H9 (cell line): ENCODE measurements around the gene EXOC3L4. TPM values are rescaled to one million over a fixed set of nuclear protein-coding genes. Genes with fewer than 3 reads are reported as not detected.

Experiments
- DNase-seq: peaks from one replicate; pipeline ENCODE4 v3.0.0-alpha.2; 2017
- H2AFZ ChIP-seq: one replicate; pipeline ENCODE4 v1.6.1; 2013; ENCODE audit warnings: mild to moderate bottlenecking, low read length, control low read depth, moderate library complexity
- H2AK5ac ChIP-seq: 2 replicates; pipeline ENCODE4 v1.6.1; 2013; ENCODE audit warnings: low read length, control low read depth, mixed read lengths; ENCODE audit not compliant: insufficient read length
- H2BK120ac ChIP-seq: one replicate; pipeline ENCODE4 v1.6.1; 2013; ENCODE audit warnings: low read depth, mild to moderate bottlenecking, low read length, control low read depth, inconsistent platforms; ENCODE audit not compliant: poor library complexity, severe bottlenecking
- H2BK12ac ChIP-seq: 2 replicates; pipeline ENCODE4 v1.6.1; 2013; ENCODE audit warnings: low read length, control low read depth, mixed read lengths, low read depth; ENCODE audit not compliant: insufficient read length
- H2BK15ac ChIP-seq: 2 replicates; pipeline ENCODE4 v1.6.1; 2013; ENCODE audit warnings: low read depth, low read length, control low read depth
- H2BK20ac ChIP-seq: one replicate; pipeline ENCODE4 v1.6.1; 2013; ENCODE audit warnings: low read depth, mild to moderate bottlenecking, low read length, control low read depth, inconsistent platforms; ENCODE audit not compliant: poor library complexity, severe bottlenecking
- H2BK5ac ChIP-seq: 2 replicates; pipeline ENCODE4 v1.6.1; 2013; ENCODE audit warnings: low read length, control low read depth, mixed read lengths; ENCODE audit not compliant: insufficient read length
- H3K14ac ChIP-seq: 2 replicates; pipeline ENCODE4 v1.6.1; 2013; ENCODE audit warnings: low read length, control low read depth; ENCODE audit not compliant: insufficient read depth
- H3K18ac ChIP-seq: 2 replicates; pipeline ENCODE4 v1.6.1; 2013; ENCODE audit warnings: low read depth, mild to moderate bottlenecking, mixed read lengths, low read length, control low read depth; ENCODE audit not compliant: insufficient read length
- H3K23ac ChIP-seq: 2 replicates; pipeline ENCODE4 v1.6.1; 2013; ENCODE audit warnings: low read length, control low read depth, mixed read lengths, low read depth; ENCODE audit not compliant: insufficient read length
- H3K23me2 ChIP-seq: 2 replicates; pipeline ENCODE4 v1.6.1; 2013; ENCODE audit warnings: low read depth, mild to moderate bottlenecking, mixed read lengths, low read length, control low read depth; ENCODE audit not compliant: insufficient read length, poor library complexity, severe bottlenecking
- H3K27ac ChIP-seq: 2 replicates; pipeline ENCODE4 v1.5.1; 2013; ENCODE audit warnings: low read length, control low read depth, mixed read lengths, low read depth; ENCODE audit not compliant: insufficient read length
- H3K27me3 ChIP-seq: 2 replicates; pipeline ENCODE4 v1.6.1; 2013; ENCODE audit warnings: low read length, control low read depth, inconsistent platforms; ENCODE audit not compliant: insufficient read depth
- H3K4ac ChIP-seq: 2 replicates; pipeline ENCODE4 v1.6.1; 2013; ENCODE audit warnings: low read depth, mild to moderate bottlenecking, control low read depth, inconsistent platforms, low read length, moderate library complexity
- H3K4me1 ChIP-seq: 2 replicates; pipeline ENCODE4 v1.6.1; 2013; ENCODE audit warnings: low read length, control low read depth, inconsistent platforms; ENCODE audit not compliant: insufficient read depth
- H3K4me2 ChIP-seq: 2 replicates; pipeline ENCODE4 v1.6.1; 2013; ENCODE audit warnings: low read length, control low read depth, mixed read lengths; ENCODE audit not compliant: insufficient read length, insufficient read depth
- H3K56ac ChIP-seq: 2 replicates; pipeline ENCODE4 v1.6.1; 2013; ENCODE audit warnings: low read depth, mild to moderate bottlenecking, mixed read lengths, low read length, control low read depth; ENCODE audit not compliant: insufficient read length
- H3K79me1 ChIP-seq: 2 replicates; pipeline ENCODE4 v1.6.1; 2013; ENCODE audit warnings: low read depth, mild to moderate bottlenecking, moderate library complexity, low read length, control low read depth, inconsistent platforms; ENCODE audit not compliant: insufficient read depth, poor library complexity, severe bottlenecking
- H3K79me2 ChIP-seq: 2 replicates; pipeline ENCODE4 v1.6.1; 2013; ENCODE audit warnings: low read length, control low read depth, inconsistent platforms; ENCODE audit not compliant: insufficient read depth
- H3K9ac ChIP-seq: 2 replicates; pipeline ENCODE4 v1.6.1; 2013; ENCODE audit warnings: low read length, control low read depth, mixed read lengths; ENCODE audit not compliant: insufficient read length; ENCODE audit errors: extremely low read depth
- H3K9me3 ChIP-seq: one replicate; pipeline ENCODE4 v1.6.1; 2013; ENCODE audit warnings: low read depth, low read length, inconsistent platforms; ENCODE audit not compliant: control insufficient read depth
- H3T11ph ChIP-seq: one replicate; pipeline ENCODE4 v1.6.1; 2013; ENCODE audit warnings: mild to moderate bottlenecking, low read length, control low read depth, inconsistent platforms
- H4K20me1 ChIP-seq: one replicate; pipeline ENCODE4 v1.6.1; 2013; ENCODE audit not compliant: control insufficient read depth, insufficient read length, insufficient read depth
- H4K5ac ChIP-seq: 2 replicates; pipeline ENCODE4 v1.6.1; 2013; ENCODE audit warnings: low read depth, mild to moderate bottlenecking, mixed read lengths, low read length, control low read depth; ENCODE audit not compliant: insufficient read length
- H4K8ac ChIP-seq: replicated peaks from 2 replicates; pipeline ENCODE4 v1.6.1; 2013; ENCODE audit warnings: low read length, control low read depth, mixed read lengths, low read depth; ENCODE audit not compliant: insufficient read length
- H4K91ac ChIP-seq: 2 replicates; pipeline ENCODE4 v1.6.1; 2013; ENCODE audit warnings: low read depth, mild to moderate bottlenecking, moderate library complexity, mixed read lengths, low read length, control low read depth; ENCODE audit not compliant: insufficient read length
- H3K27ac Mint-ChIP-seq, 3 experiments: 2 replicates in 2 of 3; 3 replicates in 1 of 3; pipeline ENCODE4 v1.8.0; 2020 to 2021; ENCODE audit warnings: mixed read lengths in 3 of 3, mild to moderate bottlenecking in 1 of 3, moderate library complexity in 1 of 3
- H3K27me3 Mint-ChIP-seq: 2 replicates; pipeline ENCODE4 v1.8.0; 2021; ENCODE audit warnings: low read depth, mild to moderate bottlenecking, moderate library complexity, mixed read lengths
- H3K36me3 Mint-ChIP-seq, 3 experiments: 2 replicates in 2 of 3; 3 replicates in 1 of 3; pipeline ENCODE4 v1.8.0; 2020 to 2021; ENCODE audit warnings: low read depth in 3 of 3, mixed read lengths in 3 of 3; ENCODE audit not compliant: insufficient read depth in 1 of 3
- H3K4me1 Mint-ChIP-seq, 2 experiments: 2 replicates each; pipeline ENCODE4 v1.8.0; 2020; ENCODE audit warnings: mixed read lengths in 2 of 2
- H3K4me3 Mint-ChIP-seq, 2 experiments: 2 replicates in 1 of 2; 3 replicates in 1 of 2; pipeline ENCODE4 v1.8.0; 2020 to 2021; ENCODE audit warnings: mild to moderate bottlenecking in 2 of 2, mixed read lengths in 2 of 2, moderate library complexity in 1 of 2
- H3K9me3 Mint-ChIP-seq, 2 experiments: 2 replicates in 1 of 2; 3 replicates in 1 of 2; pipeline ENCODE4 v1.8.0; 2020; ENCODE audit warnings: mild to moderate bottlenecking in 2 of 2, mixed read lengths in 2 of 2, moderate library complexity in 1 of 2
- CTCF ChIP-seq: fragments of 200-600 bp; sonication (generic); conservative IDR thresholded peaks from 3 replicates; pipeline ENCODE4 v1.8.0; 2021; ENCODE audit warnings: antibody characterized with exemption, mild to moderate bottlenecking
- WGBS: extraction: QIAGEN DNeasy Blood & Tissue Kit; methylation state at CpG from one replicate; pipeline ENCODE4 v1.1.7; 2013; ENCODE audit warnings: missing lambda C conversion rate, low lambda C conversion rate, mixed read lengths; ENCODE audit not compliant: insufficient read length; ENCODE audit errors: extremely low coverage; 5-methylcytosine and 5-hydroxymethylcytosine counted together
- total RNA-seq: library from RNA; stranded (reverse); gene quantifications from 2 replicates; pipeline ENCODE4 v1.2.1, GENCODE V29; 2021

Gene EXOC3L4
- total RNA-seq, 1 experiment from 2014 or later: 0.42 TPM

- Histone ChIP-seq H3K27ac (no peak overlapping the region), H2AK5ac (no peak overlapping the region), H4K91ac (no peak overlapping the region), H3K4me2 (peak overlapping the region; percentile 5), H2BK120ac (no peak overlapping the region), H3K4ac (no peak overlapping the region), H2BK15ac (no peak overlapping the region), H2BK5ac (no peak overlapping the region), H3K79me1 (no peaks in the 10 kb centered on the region), H4K8ac (no peak overlapping the region), H3K14ac (no peak overlapping the region), H3K23me2 (no peaks in the 10 kb centered on the region), H3K9ac (no peak overlapping the region), H3K27me3 (no peaks in the 10 kb centered on the region), H3K23ac (no peak overlapping the region), H3K4me1 (peaks cover 4% of the 10 kb centered on the region; the same call in 1 of the 2 replicates), H3K79me2 (no peaks in the 10 kb centered on the region), H2BK12ac (no peak overlapping the region), H3K9me3 (no peaks in the 10 kb centered on the region), H4K20me1 (peaks cover 5% of the 10 kb centered on the region), H3T11ph (no peak overlapping the region), H2AFZ (no peak overlapping the region), H3K56ac (no peak overlapping the region), H2BK20ac (no peak overlapping the region), H3K18ac (no peak overlapping the region), H4K5ac (no peak overlapping the region)
- DNase-seq: peak; percentile 83
- H3K4me1 Mint-ChIP-seq: peaks cover 17 to 22% of the 10 kb centered on the region in 2 experiments
- no peaks in the 10 kb centered on the region for H3K9me3 Mint-ChIP-seq
- H3K36me3 Mint-ChIP-seq: peaks cover 0 to 3% (median 0%) of the 10 kb centered on the region in 3 experiments; a peak in 2 of 7 replicates
- no CpG with 5 or more reads among the region's 23 CpGs for WGBS
- H3K27ac Mint-ChIP-seq: no peak overlapping the region
- peaks cover 28% of the 10 kb centered on the region for H3K27me3 Mint-ChIP-seq
- peak overlapping the region; percentile 51 to 67 for H3K4me3 Mint-ChIP-seq
- TF ChIP-seq CTCF: no peak
Observed at GRCh38 chr14:103121846-103122584, 27.5 kb downstream of the EXOC3L4 start.
